GM20431 (cell line): ENCODE results near the gene GALNT17.

Source experiments
- in situ Hi-C: fragments of 300-500 bp; cut with MseI, MboI; formaldehyde crosslinking; loops from one replicate; pipeline ENCODE4 v1.15.0; 2020; ENCODE audit warnings: low sequenced_read_pairs; ENCODE audit not compliant: unreplicated experiment

The GALNT17 gene

GRCh38 chr7:71750290-71750689 is 618.3 kb downstream of the GALNT17 start:
- in situ Hi-C loops = loop anchor here (25.0 kb wide), 1 partner anchor 1037 kb away; no protein-coding TSS in a partner anchor

DNA sequence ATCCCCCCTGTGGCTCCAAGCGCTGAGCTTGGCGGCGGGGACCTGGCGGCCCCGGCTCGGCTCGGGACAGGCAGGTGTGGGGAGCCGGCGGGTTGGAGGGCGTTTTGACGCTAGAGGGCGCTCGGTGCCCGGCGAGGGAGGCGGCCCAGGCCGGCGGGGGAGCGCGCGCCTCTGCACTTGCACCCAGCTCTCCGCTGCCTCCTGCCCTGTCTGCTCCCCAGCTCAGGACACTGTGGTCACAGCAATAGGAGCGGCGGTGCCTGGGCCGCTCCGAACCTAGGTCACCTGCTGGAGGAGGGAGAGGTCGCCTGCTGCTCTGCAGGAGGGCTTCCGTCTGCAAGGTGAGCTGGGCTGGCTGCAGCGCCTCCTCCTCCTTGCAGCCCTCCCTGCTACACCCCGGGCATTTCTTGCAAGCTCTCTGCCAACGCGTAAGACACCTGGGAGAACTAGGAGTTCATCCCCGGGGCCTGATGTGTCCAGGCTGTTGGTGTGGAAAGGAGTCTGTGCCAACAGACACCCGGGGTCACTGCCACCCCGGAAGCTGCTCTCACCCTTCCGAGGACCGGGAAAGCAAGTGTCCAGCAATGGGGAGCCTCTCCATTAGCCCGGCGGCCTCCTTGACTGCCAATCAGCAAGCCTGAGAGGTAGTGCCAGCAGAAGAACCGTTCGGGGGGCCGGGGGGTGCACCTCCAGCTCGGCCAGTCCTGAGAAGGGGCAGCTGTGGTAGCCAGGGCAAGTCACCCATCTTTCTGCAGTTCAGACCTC is 620.4 kb downstream of the GALNT17 start:
- in situ Hi-C loops = loop anchor here (25.0 kb wide), 1 partner anchor 1035 kb away; no protein-coding TSS in a partner anchor

GRCh38 chr7:71753236-71753635 is 621.3 kb downstream of the GALNT17 start:
- in situ Hi-C loops = loop anchor here (25.0 kb wide), 1 partner anchor 1034 kb away; no protein-coding TSS in a partner anchor

- in situ Hi-C loops = loop anchor here (25.0 kb wide), 1 partner anchor 1033 kb away; no protein-coding TSS in a partner anchor
Measured at GRCh38 chr7:71753956-71754664, 622.2 kb downstream of the GALNT17 start.

- in situ Hi-C loops = loop anchor here (25.0 kb wide), 1 partner anchor 1032 kb away; no protein-coding TSS in a partner anchor
Measured at GRCh38 chr7:71754828-71755227, 622.9 kb downstream of the GALNT17 start.

DNA sequence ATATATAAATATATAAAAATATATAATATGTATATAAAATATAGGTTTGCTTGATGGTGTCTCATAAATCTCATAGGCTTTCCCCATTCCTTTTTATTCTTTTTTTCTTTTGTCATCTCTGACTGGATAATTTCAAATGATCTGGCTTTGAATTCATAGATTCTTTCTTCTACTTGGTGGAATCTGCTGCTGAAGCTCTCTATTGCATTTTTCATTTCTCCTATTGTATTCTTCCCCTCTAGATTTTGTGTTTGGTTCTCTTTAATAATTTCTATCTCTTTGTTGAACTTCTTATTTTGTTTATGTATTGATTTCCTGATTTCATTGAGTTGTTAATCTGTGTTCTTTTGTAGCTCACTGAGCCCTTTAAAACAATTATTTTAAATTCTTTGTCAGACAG is 629.4 kb downstream of the GALNT17 start:
- in situ Hi-C loops = loop anchor here (25.0 kb wide), 1 partner anchor 1026 kb away; no protein-coding TSS in a partner anchor
